ENCODE data around the gene CCDC188.

DNA sequence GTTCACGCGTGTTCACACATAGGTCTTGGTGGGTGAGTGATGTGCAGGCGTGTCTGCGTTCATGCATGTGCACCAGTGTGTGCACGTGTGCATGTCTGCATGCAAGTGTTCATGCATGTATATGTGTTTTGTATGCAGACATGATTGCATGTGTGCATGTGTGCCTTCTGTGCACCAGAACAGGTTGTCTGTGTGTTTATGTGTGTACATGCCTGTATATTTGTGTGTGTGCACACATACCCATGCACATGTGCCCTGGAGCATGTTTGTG, 14.3 kb downstream of the CCDC188 start:
- TF ChIP-seq, protein P1, sequence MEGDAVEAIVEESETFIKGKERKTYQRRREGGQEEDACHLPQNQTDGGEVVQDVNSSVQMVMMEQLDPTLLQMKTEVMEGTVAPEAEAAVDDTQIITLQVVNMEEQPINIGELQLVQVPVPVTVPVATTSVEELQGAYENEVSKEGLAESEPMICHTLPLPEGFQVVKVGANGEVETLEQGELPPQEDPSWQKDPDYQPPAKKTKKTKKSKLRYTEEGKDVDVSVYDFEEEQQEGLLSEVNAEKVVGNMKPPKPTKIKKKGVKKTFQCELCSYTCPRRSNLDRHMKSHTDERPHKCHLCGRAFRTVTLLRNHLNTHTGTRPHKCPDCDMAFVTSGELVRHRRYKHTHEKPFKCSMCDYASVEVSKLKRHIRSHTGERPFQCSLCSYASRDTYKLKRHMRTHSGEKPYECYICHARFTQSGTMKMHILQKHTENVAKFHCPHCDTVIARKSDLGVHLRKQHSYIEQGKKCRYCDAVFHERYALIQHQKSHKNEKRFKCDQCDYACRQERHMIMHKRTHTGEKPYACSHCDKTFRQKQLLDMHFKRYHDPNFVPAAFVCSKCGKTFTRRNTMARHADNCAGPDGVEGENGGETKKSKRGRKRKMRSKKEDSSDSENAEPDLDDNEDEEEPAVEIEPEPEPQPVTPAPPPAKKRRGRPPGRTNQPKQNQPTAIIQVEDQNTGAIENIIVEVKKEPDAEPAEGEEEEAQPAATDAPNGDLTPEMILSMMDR (IDR thresholded peaks at IDR 0.05; ENCODE audit: low read depth, low read length, missing input control): no peak
- TF ChIP-seq, protein P2, sequence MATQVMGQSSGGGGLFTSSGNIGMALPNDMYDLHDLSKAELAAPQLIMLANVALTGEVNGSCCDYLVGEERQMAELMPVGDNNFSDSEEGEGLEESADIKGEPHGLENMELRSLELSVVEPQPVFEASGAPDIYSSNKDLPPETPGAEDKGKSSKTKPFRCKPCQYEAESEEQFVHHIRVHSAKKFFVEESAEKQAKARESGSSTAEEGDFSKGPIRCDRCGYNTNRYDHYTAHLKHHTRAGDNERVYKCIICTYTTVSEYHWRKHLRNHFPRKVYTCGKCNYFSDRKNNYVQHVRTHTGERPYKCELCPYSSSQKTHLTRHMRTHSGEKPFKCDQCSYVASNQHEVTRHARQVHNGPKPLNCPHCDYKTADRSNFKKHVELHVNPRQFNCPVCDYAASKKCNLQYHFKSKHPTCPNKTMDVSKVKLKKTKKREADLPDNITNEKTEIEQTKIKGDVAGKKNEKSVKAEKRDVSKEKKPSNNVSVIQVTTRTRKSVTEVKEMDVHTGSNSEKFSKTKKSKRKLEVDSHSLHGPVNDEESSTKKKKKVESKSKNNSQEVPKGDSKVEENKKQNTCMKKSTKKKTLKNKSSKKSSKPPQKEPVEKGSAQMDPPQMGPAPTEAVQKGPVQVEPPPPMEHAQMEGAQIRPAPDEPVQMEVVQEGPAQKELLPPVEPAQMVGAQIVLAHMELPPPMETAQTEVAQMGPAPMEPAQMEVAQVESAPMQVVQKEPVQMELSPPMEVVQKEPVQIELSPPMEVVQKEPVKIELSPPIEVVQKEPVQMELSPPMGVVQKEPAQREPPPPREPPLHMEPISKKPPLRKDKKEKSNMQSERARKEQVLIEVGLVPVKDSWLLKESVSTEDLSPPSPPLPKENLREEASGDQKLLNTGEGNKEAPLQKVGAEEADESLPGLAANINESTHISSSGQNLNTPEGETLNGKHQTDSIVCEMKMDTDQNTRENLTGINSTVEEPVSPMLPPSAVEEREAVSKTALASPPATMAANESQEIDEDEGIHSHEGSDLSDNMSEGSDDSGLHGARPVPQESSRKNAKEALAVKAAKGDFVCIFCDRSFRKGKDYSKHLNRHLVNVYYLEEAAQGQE (IDR thresholded peaks at IDR 0.05): no peak
- TF ChIP-seq SP1 (IDR thresholded peaks at IDR 0.05) (no peak), GABPA (IDR thresholded peaks at IDR 0.05 in 1 of 2, conservative IDR thresholded peaks at IDR 0.05 in 1 of 2) (no peak), YY1 (IDR thresholded peaks at IDR 0.05) (no peak), TAF1 (conservative IDR thresholded peaks at IDR 0.05) (no peak), RAD21 (IDR thresholded peaks at IDR 0.05) (no peak), EGR1 (IDR thresholded peaks at IDR 0.05; ENCODE audit: low read depth in 2 of 2) (no peak), NR2F2 (IDR thresholded peaks at IDR 0.05) (no peak), JUND (IDR thresholded peaks at IDR 0.05) (no peak), FOXA1 (IDR thresholded peaks at IDR 0.05) (no peak), RXRA (IDR thresholded peaks at IDR 0.05) (no peak)
- TF ChIP-seq, protein P3, sequence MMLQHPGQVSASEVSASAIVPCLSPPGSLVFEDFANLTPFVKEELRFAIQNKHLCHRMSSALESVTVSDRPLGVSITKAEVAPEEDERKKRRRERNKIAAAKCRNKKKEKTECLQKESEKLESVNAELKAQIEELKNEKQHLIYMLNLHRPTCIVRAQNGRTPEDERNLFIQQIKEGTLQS (IDR thresholded peaks at IDR 0.05): no peak
- TF ChIP-seq, protein P4, sequence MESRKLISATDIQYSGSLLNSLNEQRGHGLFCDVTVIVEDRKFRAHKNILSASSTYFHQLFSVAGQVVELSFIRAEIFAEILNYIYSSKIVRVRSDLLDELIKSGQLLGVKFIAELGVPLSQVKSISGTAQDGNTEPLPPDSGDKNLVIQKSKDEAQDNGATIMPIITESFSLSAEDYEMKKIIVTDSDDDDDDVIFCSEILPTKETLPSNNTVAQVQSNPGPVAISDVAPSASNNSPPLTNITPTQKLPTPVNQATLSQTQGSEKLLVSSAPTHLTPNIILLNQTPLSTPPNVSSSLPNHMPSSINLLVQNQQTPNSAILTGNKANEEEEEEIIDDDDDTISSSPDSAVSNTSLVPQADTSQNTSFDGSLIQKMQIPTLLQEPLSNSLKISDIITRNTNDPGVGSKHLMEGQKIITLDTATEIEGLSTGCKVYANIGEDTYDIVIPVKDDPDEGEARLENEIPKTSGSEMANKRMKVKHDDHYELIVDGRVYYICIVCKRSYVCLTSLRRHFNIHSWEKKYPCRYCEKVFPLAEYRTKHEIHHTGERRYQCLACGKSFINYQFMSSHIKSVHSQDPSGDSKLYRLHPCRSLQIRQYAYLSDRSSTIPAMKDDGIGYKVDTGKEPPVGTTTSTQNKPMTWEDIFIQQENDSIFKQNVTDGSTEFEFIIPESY (IDR thresholded peaks at IDR 0.05): no peak

Data from liver (tissue), 3 donors.